Activated T-cell treated with anti-CD3 and anti-CD28 coated beads, Interleukin-2, amount 50 U/mL, for 4 hours (primary cell): Measurements from ENCODE around the gene C4orf46. TPM values are rescaled to one million over a fixed set of nuclear protein-coding genes. Genes with fewer than 3 reads are reported as not detected.
"Not testable (repeated sequence)": the region's sequence is repeated elsewhere in the genome, so short reads cannot be mapped to it uniquely, and the experiment has no call there.

ENCODE experiments used
- ATAC-seq, 2 donors: fragments of 200-7000 bp; cut with Tn5 transposase; one replicate each; pipeline ENCODE4 v1.10.0; 2021
- DNase-seq: peaks from one replicate; pipeline ENCODE4 v3.0.0-alpha.2; 2020
- H3K27me3 Mint-ChIP-seq: one replicate; pipeline ENCODE4 v1.8.0; 2021; ENCODE audit warnings: low read depth, mixed read lengths
- H3K36me3 Mint-ChIP-seq: one replicate; pipeline ENCODE4 v1.8.0; 2022; ENCODE audit warnings: mixed read lengths; ENCODE audit not compliant: insufficient read depth
- H3K4me1 Mint-ChIP-seq: one replicate; pipeline ENCODE4 v1.8.0; 2021; ENCODE audit warnings: low read depth, mixed read lengths
- H3K4me3 Mint-ChIP-seq: one replicate; pipeline ENCODE4 v1.8.0; 2021; ENCODE audit warnings: mild to moderate bottlenecking, moderate library complexity, mixed read lengths
- H3K9me3 Mint-ChIP-seq: one replicate; pipeline ENCODE4 v1.8.0; 2021; ENCODE audit warnings: mixed read lengths
- total RNA-seq, 3 donors: library from RNA; stranded (reverse); gene quantifications; one replicate each; pipeline ENCODE4 v1.2.1, GENCODE V29; 2021

C4orf46 gene
- total RNA-seq = 10 to 100 TPM; 12.5 to 13.0 (median 12.7) TPM

DNA sequence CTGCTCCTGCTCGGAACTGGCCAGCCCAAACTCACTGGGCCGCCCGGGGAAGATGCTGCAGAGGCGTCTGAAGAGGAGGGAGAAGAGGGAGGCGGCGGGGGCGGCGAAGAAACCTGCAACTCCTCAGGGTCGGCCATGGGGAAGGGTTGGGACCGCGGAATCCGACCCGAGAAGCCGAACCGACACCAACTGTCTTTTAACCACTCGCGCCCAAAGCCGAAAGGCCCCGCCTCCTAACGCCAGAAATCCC, at the start of gene C4orf46:
C4orf46 (minus strand) TSS at position 223 of the 250 bp plus-strand sequence; CDS start at position 137, 86 bp downstream.
- H3K9me3 Mint-ChIP-seq = no peaks in the 10 kb centered on the region
- ATAC-seq (no peak), DNase-seq (no peak)
- peak within 1 kb of the TSS; percentile 97 for H3K4me3 Mint-ChIP-seq
- H3K36me3 Mint-ChIP-seq = peaks cover 1% of the 10 kb centered on the region
- peaks cover 24% of the 10 kb centered on the region for H3K4me1 Mint-ChIP-seq
- H3K27me3 Mint-ChIP-seq = no peaks in the 10 kb centered on the region

DNA sequence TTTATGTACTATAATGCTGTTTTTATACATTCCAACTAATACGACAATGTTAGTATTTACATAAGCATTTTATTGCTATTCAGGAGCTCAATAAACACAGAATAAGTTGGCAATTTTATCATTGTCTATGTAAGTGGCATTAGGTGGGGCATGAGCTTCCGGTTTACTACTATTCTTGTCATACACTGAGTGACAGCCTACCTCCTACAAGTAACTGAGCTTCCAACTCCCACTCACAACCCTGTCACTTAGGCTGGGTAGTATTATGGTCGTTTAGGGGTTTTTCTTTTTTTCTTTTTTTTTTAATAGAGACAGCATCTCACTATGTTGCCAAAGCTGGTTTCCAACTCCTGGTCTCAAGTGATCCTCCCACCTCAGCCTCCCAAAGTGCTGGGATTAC, 44.1 kb upstream of the C4orf46 start:
- H3K36me3 Mint-ChIP-seq = peaks cover 47% of the 10 kb centered on the region
- no peaks in the 10 kb centered on the region for H3K27me3 Mint-ChIP-seq
- H3K4me1 Mint-ChIP-seq = peaks cover 8% of the 10 kb centered on the region
- H3K4me3 Mint-ChIP-seq = no peak overlapping the region
- no peak for ATAC-seq
- DNase-seq = no peak
- H3K9me3 Mint-ChIP-seq = no peaks in the 10 kb centered on the region

DNA sequence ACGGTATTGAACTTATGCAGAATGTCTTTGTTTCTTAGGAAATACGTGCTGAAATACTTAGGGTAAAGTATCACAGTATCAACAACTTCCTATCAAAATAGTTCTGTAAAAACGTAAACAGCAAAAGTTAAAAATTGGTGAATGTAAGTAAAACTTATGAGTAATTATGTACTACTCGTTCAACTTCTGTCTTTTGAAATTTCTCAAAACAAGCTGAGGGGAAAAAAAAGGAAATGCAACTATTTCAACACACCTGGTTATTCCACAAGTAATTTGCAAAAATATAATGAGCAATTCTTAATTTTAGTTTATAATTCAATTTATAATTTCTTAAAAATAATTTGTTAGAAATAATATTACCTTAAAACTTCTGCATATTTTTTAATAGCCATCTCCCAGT, 43.2 kb upstream of the C4orf46 start:
- Mint-ChIP-seq H3K36me3 (peaks cover 50% of the 10 kb centered on the region), H3K27me3 (no peaks in the 10 kb centered on the region), H3K9me3 (no peaks in the 10 kb centered on the region), H3K4me1 (peaks cover 8% of the 10 kb centered on the region), H3K4me3 (no peak overlapping the region)
- ATAC-seq (no peak), DNase-seq (no peak)

DNA sequence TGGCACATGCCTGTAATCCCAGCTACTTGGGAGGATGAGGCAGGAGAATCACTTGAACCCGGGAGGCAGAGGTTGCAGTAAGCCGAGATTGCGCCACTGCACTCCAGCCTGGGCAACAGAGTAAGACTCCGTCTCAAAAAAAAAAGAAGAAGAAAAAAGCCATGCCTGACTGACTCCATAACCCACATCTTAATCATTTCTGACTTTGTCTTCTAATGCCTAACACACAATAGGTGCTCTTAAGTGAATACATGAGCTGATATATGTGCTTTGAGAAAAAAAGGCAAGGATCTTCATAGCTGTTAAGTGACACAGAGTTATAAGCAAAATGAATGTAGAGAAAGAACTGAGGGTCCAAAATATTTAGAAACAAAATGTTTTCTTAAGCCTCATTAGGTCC, 40.9 kb upstream of the C4orf46 start:
- H3K27me3 Mint-ChIP-seq, ATAC-seq, H3K4me1 Mint-ChIP-seq, DNase-seq, H3K9me3 Mint-ChIP-seq, H3K4me3 Mint-ChIP-seq: not testable (repeated sequence)
- peaks cover 39% of the 10 kb centered on the region for H3K36me3 Mint-ChIP-seq

DNA sequence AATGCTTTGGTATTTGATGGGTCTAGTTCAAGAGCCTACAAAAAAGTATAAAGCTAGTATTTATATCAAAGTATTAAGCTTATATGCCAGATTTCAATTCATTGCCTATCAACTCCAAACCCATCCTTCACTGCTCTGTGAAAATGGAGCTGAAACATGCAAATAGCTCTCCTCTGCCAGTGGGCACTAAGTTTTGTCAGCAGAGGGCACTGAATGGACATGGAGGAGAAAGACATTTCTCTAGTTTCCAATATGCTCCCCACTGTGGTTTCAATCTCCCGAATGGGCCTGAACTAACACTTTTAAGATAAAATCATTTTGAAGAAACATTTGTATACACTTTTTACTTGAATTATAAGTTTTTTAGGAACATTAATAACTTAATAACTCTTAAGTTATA, 39.1 kb upstream of the C4orf46 start:
- H3K36me3 Mint-ChIP-seq = peaks cover 47% of the 10 kb centered on the region
- no peaks in the 10 kb centered on the region for H3K27me3 Mint-ChIP-seq
- no peak overlapping the region for H3K4me3 Mint-ChIP-seq
- H3K9me3 Mint-ChIP-seq = no peaks in the 10 kb centered on the region
- ATAC-seq (no peak), DNase-seq (no peak)
- peaks cover 1% of the 10 kb centered on the region for H3K4me1 Mint-ChIP-seq

DNA sequence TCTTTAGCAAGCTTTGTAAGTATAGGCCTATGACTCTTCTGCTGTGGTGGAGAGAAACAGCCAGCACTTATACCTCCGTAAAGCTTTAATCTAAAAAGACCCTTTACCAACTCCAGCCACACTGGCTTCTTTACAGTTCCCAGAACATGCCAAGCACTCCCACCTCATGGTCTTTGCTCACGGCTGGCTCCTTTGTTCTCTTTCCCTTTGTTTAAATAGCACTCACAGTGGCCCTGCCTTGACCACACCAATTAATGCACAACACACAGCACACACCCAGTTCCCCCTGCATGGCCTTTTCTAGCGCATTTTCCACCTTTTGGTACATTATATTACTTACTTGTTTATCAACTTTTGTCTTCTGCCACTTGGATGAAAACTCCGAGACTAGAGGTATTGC, 32.6 kb upstream of the C4orf46 start:
- H3K36me3 Mint-ChIP-seq = peaks cover 31% of the 10 kb centered on the region
- H3K9me3 Mint-ChIP-seq = no peaks in the 10 kb centered on the region
- no peaks in the 10 kb centered on the region for H3K4me1 Mint-ChIP-seq
- H3K4me3 Mint-ChIP-seq = no peak overlapping the region
- no peak for DNase-seq
- ATAC-seq = no peak
- H3K27me3 Mint-ChIP-seq = no peaks in the 10 kb centered on the region

DNA sequence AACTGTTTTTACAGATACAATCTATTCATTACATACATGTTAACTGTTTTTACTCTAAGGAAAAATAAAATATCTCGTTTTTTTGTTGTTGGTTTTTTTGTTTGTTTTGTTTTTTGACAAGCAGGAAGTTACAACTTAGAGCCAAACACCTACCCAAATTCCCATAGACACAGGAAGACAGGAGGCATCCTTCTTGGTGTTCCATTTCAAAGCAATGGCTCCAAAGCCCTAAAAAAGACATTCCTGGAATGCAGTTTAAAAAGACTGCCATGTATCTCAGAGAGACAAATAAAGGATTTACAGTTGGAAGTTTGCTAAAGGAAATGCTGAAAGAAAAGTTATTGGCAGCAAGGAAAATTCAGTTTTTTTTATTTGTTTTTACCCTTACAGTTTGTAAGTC, 17.1 kb upstream of the C4orf46 start:
- H3K4me1 Mint-ChIP-seq = no peaks in the 10 kb centered on the region
- ATAC-seq (no peak), DNase-seq (no peak)
- no peaks in the 10 kb centered on the region for H3K9me3 Mint-ChIP-seq
- no peak overlapping the region for H3K4me3 Mint-ChIP-seq
- H3K36me3 Mint-ChIP-seq = peaks cover 24% of the 10 kb centered on the region
- no peaks in the 10 kb centered on the region for H3K27me3 Mint-ChIP-seq

DNA sequence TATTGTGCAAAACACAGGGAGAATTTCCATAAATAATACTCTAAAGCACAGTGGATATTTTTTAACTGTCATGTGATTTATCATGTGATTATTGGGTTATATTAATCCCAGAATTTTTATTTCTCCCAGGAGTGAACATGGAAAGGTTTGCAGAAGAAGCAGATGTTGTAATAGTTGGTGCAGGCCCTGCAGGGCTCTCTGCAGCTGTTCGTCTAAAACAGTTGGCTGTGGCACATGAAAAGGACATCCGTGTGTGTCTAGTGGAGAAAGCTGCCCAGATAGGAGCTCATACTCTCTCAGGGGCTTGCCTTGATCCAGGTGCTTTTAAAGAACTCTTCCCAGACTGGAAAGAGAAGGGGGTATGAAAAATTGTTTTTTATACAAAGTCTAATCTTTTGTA, 10.4 kb upstream of the C4orf46 start:
- no peaks in the 10 kb centered on the region for H3K4me1 Mint-ChIP-seq
- H3K36me3 Mint-ChIP-seq = peaks cover 25% of the 10 kb centered on the region
- no peaks in the 10 kb centered on the region for H3K9me3 Mint-ChIP-seq
- ATAC-seq (no peak), DNase-seq (no peak)
- H3K4me3 Mint-ChIP-seq = no peak overlapping the region
- no peaks in the 10 kb centered on the region for H3K27me3 Mint-ChIP-seq

DNA sequence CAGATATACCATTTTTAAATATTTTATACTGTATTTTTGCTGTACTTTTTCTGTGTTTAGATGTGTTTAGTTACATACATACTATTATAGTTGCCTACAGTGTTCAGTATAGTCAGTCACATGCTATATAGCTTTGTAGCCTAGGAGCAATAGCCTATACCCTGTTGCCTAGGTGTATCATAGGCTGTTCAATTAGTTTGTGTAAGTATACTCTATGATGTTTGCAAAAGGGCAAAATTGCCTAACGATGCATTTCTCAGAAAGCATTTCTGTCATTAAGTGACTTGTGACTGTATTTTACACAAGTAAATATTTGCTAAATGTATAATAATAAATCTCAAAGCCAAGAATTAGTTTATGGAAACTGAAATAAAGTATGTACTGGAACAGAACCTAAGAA, 9.9 kb upstream of the C4orf46 start:
- peaks cover 20% of the 10 kb centered on the region for H3K36me3 Mint-ChIP-seq
- H3K9me3 Mint-ChIP-seq = no peaks in the 10 kb centered on the region
- H3K27me3 Mint-ChIP-seq = no peaks in the 10 kb centered on the region
- ATAC-seq (no peak), DNase-seq (no peak)
- H3K4me3 Mint-ChIP-seq = no peak overlapping the region
- H3K4me1 Mint-ChIP-seq = no peaks in the 10 kb centered on the region

DNA sequence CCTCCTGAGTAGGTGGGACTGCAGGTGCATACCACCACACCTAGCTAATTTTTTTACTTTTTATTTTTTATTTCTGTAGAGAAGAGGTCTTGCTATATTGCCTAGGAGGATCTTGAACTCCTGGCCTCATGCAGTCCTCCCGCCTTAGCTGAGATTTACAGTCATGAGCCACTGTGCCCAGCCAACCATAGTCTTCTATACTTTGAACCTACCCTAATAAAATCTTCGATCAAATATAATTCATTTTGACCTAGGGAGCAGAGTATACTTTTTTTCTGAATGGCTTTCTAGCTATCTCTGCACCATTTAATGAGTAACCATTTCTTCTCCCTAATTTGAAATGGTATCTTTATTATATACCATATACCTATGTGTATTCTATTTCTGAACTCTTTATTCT, 7.1 kb upstream of the C4orf46 start:
- ATAC-seq (no peak), DNase-seq (no peak)
- Mint-ChIP-seq H3K9me3 (no peaks in the 10 kb centered on the region), H3K36me3 (peaks cover 9% of the 10 kb centered on the region), H3K4me3 (no peak overlapping the region), H3K4me1 (peaks cover 3% of the 10 kb centered on the region), H3K27me3 (no peaks in the 10 kb centered on the region)

DNA sequence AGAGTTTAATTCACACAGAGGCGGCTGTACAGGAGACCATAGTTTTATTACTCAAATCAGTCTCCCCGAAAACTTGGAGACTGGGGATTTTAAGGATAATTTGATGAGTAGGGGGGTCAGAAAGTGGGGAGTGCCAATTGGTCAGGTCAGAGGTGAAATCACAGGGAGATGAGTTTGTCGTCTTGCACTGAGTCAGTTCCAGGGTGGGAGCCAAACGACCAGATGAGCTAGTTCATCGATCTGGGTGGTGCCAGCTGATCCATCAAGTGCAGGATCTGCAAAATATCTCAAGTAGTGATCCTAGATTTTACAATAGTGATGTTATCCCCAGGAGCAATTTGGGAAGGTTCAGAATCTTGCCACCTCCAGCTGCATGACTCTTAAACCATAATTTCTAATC, 4.4 kb upstream of the C4orf46 start:
- ATAC-seq (no peak), DNase-seq (no peak)
- H3K36me3 Mint-ChIP-seq = peaks cover 9% of the 10 kb centered on the region
- no peak overlapping the region for H3K4me3 Mint-ChIP-seq
- H3K9me3 Mint-ChIP-seq = no peaks in the 10 kb centered on the region
- peaks cover 12% of the 10 kb centered on the region for H3K4me1 Mint-ChIP-seq
- no peaks in the 10 kb centered on the region for H3K27me3 Mint-ChIP-seq

DNA sequence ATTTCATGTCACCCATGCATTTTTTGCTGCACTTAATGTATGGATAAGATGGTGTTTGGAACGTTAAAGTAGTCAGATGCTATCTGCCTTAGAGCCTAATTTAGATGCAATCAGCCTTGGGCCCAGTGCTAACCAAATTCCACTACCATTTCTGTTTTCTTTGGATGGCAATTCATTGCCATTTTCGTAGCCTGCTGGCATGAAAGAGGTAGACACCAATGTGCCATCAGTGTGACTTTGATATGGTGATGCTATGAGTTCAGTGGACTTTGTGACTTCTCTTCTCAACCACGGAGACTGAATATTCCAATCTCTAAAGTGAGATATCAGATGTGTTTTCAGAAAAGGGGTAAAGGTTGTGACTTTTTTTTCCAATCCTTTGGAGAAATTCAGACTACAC, 1.9 kb upstream of the C4orf46 start:
- DNase-seq = no peak
- no peak for ATAC-seq
- Mint-ChIP-seq H3K36me3 (peaks cover 1% of the 10 kb centered on the region), H3K4me1 (peaks cover 24% of the 10 kb centered on the region), H3K27me3 (no peaks in the 10 kb centered on the region), H3K9me3 (no peaks in the 10 kb centered on the region), H3K4me3 (peak overlapping the region; percentile 4)

DNA sequence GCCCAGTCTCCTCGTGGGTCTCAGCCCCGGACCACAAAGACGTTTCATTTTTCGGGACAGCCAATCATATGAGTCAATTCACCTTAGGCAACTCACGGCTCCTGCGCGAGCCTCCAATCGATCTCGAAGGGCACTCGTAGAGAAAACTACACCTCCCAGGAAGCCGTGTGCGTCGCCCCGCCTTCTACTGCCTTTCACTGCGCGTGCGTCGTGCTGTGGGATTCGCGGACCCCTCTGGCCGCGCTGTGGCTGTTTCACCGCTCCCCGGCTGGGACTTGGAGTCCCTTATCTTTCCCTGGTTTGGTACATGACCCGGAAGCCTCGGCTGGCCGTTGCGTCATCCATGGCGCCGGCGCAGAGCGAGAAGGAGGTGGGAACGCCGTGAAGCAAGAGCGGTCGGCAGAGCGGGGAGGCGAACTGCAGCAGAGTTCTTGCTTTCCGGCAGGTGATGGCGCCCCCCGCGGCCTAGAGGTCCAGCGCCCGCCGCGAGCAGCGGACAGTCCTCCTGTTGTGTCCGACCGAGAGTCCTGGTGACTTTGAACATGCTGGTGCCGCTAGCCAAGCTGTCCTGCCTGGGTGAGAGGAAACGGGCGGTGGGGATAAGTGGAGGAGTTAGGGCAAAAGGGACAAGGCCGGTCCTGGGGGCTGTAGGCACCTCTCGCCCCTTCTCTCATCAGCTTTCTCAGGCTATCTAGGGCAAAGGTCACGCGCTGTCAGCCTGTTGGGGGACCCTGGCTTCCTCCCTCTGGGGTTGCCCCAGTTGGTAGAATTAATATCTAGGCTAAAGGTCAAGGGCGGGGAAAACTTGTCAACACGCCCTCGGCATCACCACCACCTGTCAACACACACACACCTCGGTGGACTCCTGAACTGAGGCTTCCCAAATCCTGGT, 474 bp upstream of the C4orf46 start, which contains the start of gene ETFDH:
ETFDH (plus strand) TSS at position 382 of the 892 bp plus-strand sequence; CDS start at position 543, 161 bp downstream.
- DNase-seq (peak; percentile 96), ATAC-seq (peak; percentile 90 to 91)
- H3K4me1 Mint-ChIP-seq = peaks cover 24% of the 10 kb centered on the region
- H3K9me3 Mint-ChIP-seq = no peaks in the 10 kb centered on the region
- peaks cover 1% of the 10 kb centered on the region for H3K36me3 Mint-ChIP-seq
- no peaks in the 10 kb centered on the region for H3K27me3 Mint-ChIP-seq
- H3K4me3 Mint-ChIP-seq = peak within 1 kb of the TSS; percentile 97

DNA sequence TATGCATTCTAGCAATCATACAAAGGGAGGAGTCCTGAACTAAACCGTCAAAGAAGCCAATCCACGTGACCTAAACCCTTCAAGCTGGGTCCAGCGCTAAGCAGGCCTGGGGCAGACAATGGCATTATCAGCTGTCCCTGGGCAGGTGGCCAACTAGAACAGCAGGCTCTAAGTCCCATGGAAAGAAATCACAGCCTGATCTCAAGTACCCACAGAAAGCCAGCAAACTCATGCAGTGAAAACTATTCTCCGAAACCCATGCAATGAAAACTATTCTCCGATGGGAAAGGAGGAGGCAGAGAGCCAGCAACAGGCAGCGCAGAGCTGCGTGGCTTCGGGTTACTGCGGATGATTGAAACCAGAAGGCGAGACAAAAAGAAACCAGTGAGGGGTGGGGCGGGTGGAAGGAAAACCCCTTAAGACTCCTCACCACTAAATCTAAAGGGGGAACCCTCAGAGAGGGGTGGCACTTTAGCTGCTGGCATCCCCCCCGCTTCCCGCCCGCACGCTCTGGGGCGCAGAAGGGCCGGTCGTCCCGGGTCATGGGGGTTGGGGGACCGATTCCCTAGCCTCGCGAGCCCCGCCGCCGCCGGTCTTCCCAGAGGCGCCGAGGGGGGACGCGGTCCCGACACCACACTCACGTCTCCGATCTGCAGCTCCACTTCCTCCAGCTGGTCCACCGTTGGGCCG, 567 bp downstream of the C4orf46 start:
- Mint-ChIP-seq H3K36me3 (peaks cover 1% of the 10 kb centered on the region), H3K9me3 (no peaks in the 10 kb centered on the region), H3K4me3 (peak overlapping the region; percentile 97), H3K4me1 (peaks cover 24% of the 10 kb centered on the region), H3K27me3 (no peaks in the 10 kb centered on the region)
- peak; percentile 42 to 44 for ATAC-seq
- peak; percentile 28 for DNase-seq

DNA sequence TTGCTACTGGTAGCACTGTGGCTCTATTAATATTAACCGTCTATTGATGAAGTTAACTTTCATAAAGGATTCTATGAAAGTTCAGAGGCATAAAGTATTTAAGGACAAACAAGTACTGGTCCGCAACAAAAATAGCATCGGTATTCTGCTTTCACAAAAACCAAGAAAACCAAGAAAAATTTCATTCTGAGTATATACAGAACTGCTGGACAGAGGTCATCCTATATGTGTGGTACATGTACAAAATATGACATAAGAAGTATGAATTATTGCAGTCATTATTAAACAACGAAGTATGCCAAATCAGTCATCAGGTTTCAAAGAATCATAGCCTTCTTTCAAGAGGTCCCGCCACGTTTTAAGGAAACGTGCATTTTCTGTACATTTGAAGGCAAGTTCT, 2.4 kb downstream of the C4orf46 start:
- no peaks in the 10 kb centered on the region for H3K27me3 Mint-ChIP-seq
- H3K4me3 Mint-ChIP-seq = peak overlapping the region; percentile 19
- no peak for ATAC-seq
- DNase-seq = no peak
- peaks cover 22% of the 10 kb centered on the region for H3K4me1 Mint-ChIP-seq
- no peaks in the 10 kb centered on the region for H3K9me3 Mint-ChIP-seq
- H3K36me3 Mint-ChIP-seq = peaks cover 1% of the 10 kb centered on the region
